Naive thymus-derived CD8-positive, alpha-beta T cell (primary cell): Measurements from ENCODE around the gene WBP4. TPM values are rescaled to one million over a fixed set of nuclear protein-coding genes. Genes with fewer than 3 reads are reported as not detected.
A peak's percentile ranks its signal among the peaks of the same experiment; 100 is the strongest.
"Not testable (repeated sequence)": the region's sequence is repeated elsewhere in the genome, so short reads cannot be mapped to it uniquely, and the experiment has no call there.

Source experiments
- ATAC-seq, 2 donors: fragments of 150-1000 bp; cut with Tn5 transposase in 1 of 2; sonication (Bioruptor Pico), chemical (Tn5 transposase) in 1 of 2; 1 replicate in 1 of 2; 2 replicates in 1 of 2; pipeline ENCODE4 v1.10.0; 2021; ENCODE audit warnings: mild to moderate bottlenecking in 2 of 2, moderate library complexity in 2 of 2
- POLR2A ChIA-PET: fragments of 350-600 bp; sonication (Branson Sonifier 250); formaldehyde crosslinking; loops from one replicate; lab custom pipeline; 2021; ENCODE audit warnings: antibody characterized with exemption; lab: Charles Lee
- DNase-seq, 10 donors: peaks; one replicate each; pipeline versions ENCODE4 v3.0.0 to v3.0.0-alpha.2; 2020 to 2022
- H3K27ac Mint-ChIP-seq, 10 donors: one replicate each; pipeline ENCODE4 v1.8.0; 2020 to 2022; ENCODE audit warnings: mild to moderate bottlenecking in 10 of 10, mixed read lengths in 10 of 10, moderate library complexity in 4 of 10, inconsistent platforms in 1 of 10
- H3K27me3 Mint-ChIP-seq, 5 donors: one replicate each; pipeline ENCODE4 v1.8.0; 2021 to 2022; ENCODE audit warnings: mixed read lengths in 5 of 5
- H3K36me3 Mint-ChIP-seq, 3 donors: one replicate each; pipeline ENCODE4 v1.8.0; 2020 to 2022; ENCODE audit warnings: mixed read lengths in 3 of 3, mild to moderate bottlenecking in 2 of 3, inconsistent platforms in 1 of 3
- H3K4me1 Mint-ChIP-seq, 4 donors: one replicate each; pipeline ENCODE4 v1.8.0; 2021 to 2022; ENCODE audit warnings: mixed read lengths in 4 of 4
- H3K4me3 Mint-ChIP-seq, 10 donors: one replicate each; pipeline ENCODE4 v1.8.0; 2020 to 2022; ENCODE audit warnings: mild to moderate bottlenecking in 10 of 10, mixed read lengths in 10 of 10, moderate library complexity in 6 of 10, inconsistent platforms in 1 of 10
- H3K9me3 Mint-ChIP-seq, 9 donors: one replicate each; pipeline ENCODE4 v1.8.0; 2020 to 2022; ENCODE audit warnings: mixed read lengths in 9 of 9, mild to moderate bottlenecking in 3 of 9, inconsistent platforms in 1 of 9, moderate library complexity in 1 of 9
- polyA plus RNA-seq, 3 donors: library from polyadenylated mRNA; unstranded; fragments of 300-500 nt; fragmentation: Illumina TruSeq; gene quantifications; one replicate each; pipeline ENCODE4 v1.2.3, GENCODE V29; 2021
- total RNA-seq, 8 experiments: library from RNA in 2 of 8; stranded (reverse) in 2 of 8; gene quantifications; one replicate each; pipeline ENCODE4 v1.2.3 and lab custom pipeline; 2021 to 2026

WBP4 gene
- total and polyA plus RNA-seq, 5 experiments from 2014 or later, result 3.7 to 9.0 (median 4.9) TPM

- Mint-ChIP-seq H3K36me3 (no peaks in the 10 kb centered on the region), H3K4me3 (no peak overlapping the region), H3K27me3 (no peaks in the 10 kb centered on the region), H3K4me1 (peaks cover 22 to 43% (median 26%) of the 10 kb centered on the region in 4 donors), H3K27ac (peak overlapping the region in 2 of 10 donors; percentile 28), H3K9me3 (no peaks in the 10 kb centered on the region)
- ATAC-seq (no peak), DNase-seq (no peak)
- POLR2A ChIA-PET, result no interaction called here
Observed at GRCh38 chr13:41026788-41027187, 34.5 kb upstream of the WBP4 start.

GRCh38 chr13:41028051-41028450 lies 33.3 kb upstream of the WBP4 start:
- H3K27ac Mint-ChIP-seq, result no peak overlapping the region

GRCh38 chr13:41029629-41030028 lies 31.7 kb upstream of the WBP4 start:
- Mint-ChIP-seq H3K36me3 (no peaks in the 10 kb centered on the region), H3K27me3 (no peaks in the 10 kb centered on the region), H3K4me3 (no peak overlapping the region), H3K27ac (peak overlapping the region in 2 of 10 donors; percentile 0 to 66), H3K9me3 (no peaks in the 10 kb centered on the region), H3K4me1 (peaks cover 18 to 35% (median 27%) of the 10 kb centered on the region in 4 donors)
- no peak for ATAC-seq
- POLR2A ChIA-PET, result interaction anchor here (1.0 to 1.6 kb wide), 2 partner anchors 21 to 51 kb away, joined by 3 to 7 read pairs; no protein-coding TSS in a partner anchor
- DNase-seq, result no peak

More at GRCh38 chr13:41028051-41028450, 33.3 kb upstream of the WBP4 start:
- no peaks in the 10 kb centered on the region for H3K36me3 Mint-ChIP-seq
- POLR2A ChIA-PET, result interaction anchor here (0.6 kb wide), 1 partner anchor 8 kb away, joined by 3 read pairs; no protein-coding TSS in a partner anchor
- peaks cover 22 to 43% (median 29%) of the 10 kb centered on the region in 4 donors for H3K4me1 Mint-ChIP-seq
- H3K4me3 Mint-ChIP-seq, result no peak overlapping the region
- DNase-seq (no peak), ATAC-seq (no peak)
- H3K27me3 Mint-ChIP-seq, result no peaks in the 10 kb centered on the region
- no peaks in the 10 kb centered on the region for H3K9me3 Mint-ChIP-seq

GRCh38 chr13:41032691-41033376 lies 28.5 kb upstream of the WBP4 start:
- Mint-ChIP-seq H3K36me3 (peaks cover 0 to under 1% (median 0%) of the 10 kb centered on the region in 3 donors), H3K4me3 (no peak overlapping the region), H3K4me1 (peaks cover 16 to 31% (median 19%) of the 10 kb centered on the region in 4 donors), H3K27me3 (no peaks in the 10 kb centered on the region), H3K9me3 (no peaks in the 10 kb centered on the region), H3K27ac (no peak overlapping the region)
- POLR2A ChIA-PET, result no interaction called here
- ATAC-seq (no peak), DNase-seq (no peak)

GRCh38 chr13:41034382-41034781 lies 26.9 kb upstream of the WBP4 start:
- Mint-ChIP-seq H3K9me3 (no peaks in the 10 kb centered on the region), H3K4me3 (no peak overlapping the region), H3K36me3 (peaks cover 0 to 2% (median 0%) of the 10 kb centered on the region in 3 donors), H3K27me3 (no peaks in the 10 kb centered on the region), H3K27ac (no peak overlapping the region), H3K4me1 (peaks cover 16 to 32% (median 17%) of the 10 kb centered on the region in 4 donors)
- DNase-seq (no peak), ATAC-seq (no peak)
- POLR2A ChIA-PET, result no interaction called here

GRCh38 chr13:41034881-41035280 lies 26.4 kb upstream of the WBP4 start:
- Mint-ChIP-seq H3K9me3 (no peaks in the 10 kb centered on the region), H3K27me3 (no peaks in the 10 kb centered on the region), H3K4me1 (peaks cover 12 to 33% (median 15%) of the 10 kb centered on the region in 4 donors), H3K36me3 (peaks cover 0 to 2% (median 0%) of the 10 kb centered on the region in 3 donors), H3K27ac (no peak overlapping the region), H3K4me3 (no peak overlapping the region)
- POLR2A ChIA-PET, result interaction anchor here (1.8 kb wide), 1 partner anchor 15 kb away, joined by 6 read pairs; no protein-coding TSS in a partner anchor
- DNase-seq, result no peak
- no peak for ATAC-seq

GRCh38 chr13:41036557-41036956 lies 24.8 kb upstream of the WBP4 start:
- H3K27me3 Mint-ChIP-seq, H3K4me3 Mint-ChIP-seq, ATAC-seq, DNase-seq, H3K36me3 Mint-ChIP-seq, H3K9me3 Mint-ChIP-seq: not testable (repeated sequence)
- H3K27ac Mint-ChIP-seq, result peak overlapping the region in 2 of 10 donors; percentile 13 to 25
- H3K4me1 Mint-ChIP-seq, result peaks cover 15 to 44% (median 21%) of the 10 kb centered on the region in 4 donors
- POLR2A ChIA-PET, result interaction anchor here (1.8 kb wide), 1 partner anchor 17 kb away, joined by 6 read pairs; no protein-coding TSS in a partner anchor

GRCh38 chr13:41039746-41040145 lies 21.6 kb upstream of the WBP4 start:
- POLR2A ChIA-PET, result no interaction called here
- Mint-ChIP-seq H3K27me3 (no peaks in the 10 kb centered on the region), H3K4me1 (peaks cover 14 to 27% (median 21%) of the 10 kb centered on the region in 4 donors), H3K27ac (no peak overlapping the region), H3K4me3 (no peak overlapping the region), H3K9me3 (no peaks in the 10 kb centered on the region), H3K36me3 (peaks cover 0 to 2% (median 0%) of the 10 kb centered on the region in 3 donors)
- DNase-seq (no peak), ATAC-seq (no peak)

GRCh38 chr13:41040584-41041334 lies 20.6 kb upstream of the WBP4 start:
- Mint-ChIP-seq H3K27ac (peak overlapping the region in 7 of 10 donors; percentile 3 to 71 (median 38)), H3K27me3 (no peaks in the 10 kb centered on the region)

GRCh38 chr13:41042419-41042818 lies 18.9 kb upstream of the WBP4 start:
- H3K9me3 Mint-ChIP-seq, H3K36me3 Mint-ChIP-seq, H3K27me3 Mint-ChIP-seq, H3K4me3 Mint-ChIP-seq, POLR2A ChIA-PET, ATAC-seq, DNase-seq: not testable (repeated sequence)
- Mint-ChIP-seq H3K27ac (peak overlapping the region in 2 of 10 donors; percentile 6 to 22), H3K4me1 (peaks cover 12 to 24% (median 13%) of the 10 kb centered on the region in 4 donors)

More at GRCh38 chr13:41040584-41041334, 20.6 kb upstream of the WBP4 start:
- POLR2A ChIA-PET, result interaction anchor here (0.6 to 0.7 kb wide), 2 partner anchors 201 to 452 kb away, joined by 3 read pairs; no protein-coding TSS in a partner anchor
- Mint-ChIP-seq H3K4me3 (no peak overlapping the region), H3K9me3 (peaks cover 0 to 2% (median 0%) of the 10 kb centered on the region in 9 donors), H3K36me3 (peaks cover 0 to 2% (median 0%) of the 10 kb centered on the region in 3 donors), H3K4me1 (peaks cover 12 to 22% (median 13%) of the 10 kb centered on the region in 4 donors)
- DNase-seq, result no peak
- ATAC-seq, result no peak

GRCh38 chr13:41048640-41049039 lies 12.7 kb upstream of the WBP4 start:
- peaks cover 12 to 34% (median 16%) of the 10 kb centered on the region in 4 donors for H3K4me1 Mint-ChIP-seq
- DNase-seq (no peak), ATAC-seq (no peak)
- H3K36me3 Mint-ChIP-seq, result peaks cover 3 to 5% (median 5%) of the 10 kb centered on the region in 3 donors
- H3K4me3 Mint-ChIP-seq, result no peak overlapping the region
- peak overlapping the region in 3 of 10 donors; percentile 27 to 86 (median 44) for H3K27ac Mint-ChIP-seq
- peaks cover 0 to 7% (median 0%) of the 10 kb centered on the region in 9 donors for H3K9me3 Mint-ChIP-seq
- POLR2A ChIA-PET, result no interaction called here
- H3K27me3 Mint-ChIP-seq, result no peaks in the 10 kb centered on the region
